SH-SY5Y (cell line): ENCODE data around the gene CHKA.

Experiments used
- GATA2 ChIP-seq: IDR thresholded peaks from 2 replicates; pipeline ENCODE4 v1.6.1; 2011; ENCODE audit warnings: mild to moderate bottlenecking, low read depth, low read length
- GATA3 ChIP-seq: IDR thresholded peaks from 2 replicates; pipeline ENCODE4 v1.6.1; 2011; ENCODE audit warnings: low read depth, mild to moderate bottlenecking, low read length, moderate library complexity

DNA sequence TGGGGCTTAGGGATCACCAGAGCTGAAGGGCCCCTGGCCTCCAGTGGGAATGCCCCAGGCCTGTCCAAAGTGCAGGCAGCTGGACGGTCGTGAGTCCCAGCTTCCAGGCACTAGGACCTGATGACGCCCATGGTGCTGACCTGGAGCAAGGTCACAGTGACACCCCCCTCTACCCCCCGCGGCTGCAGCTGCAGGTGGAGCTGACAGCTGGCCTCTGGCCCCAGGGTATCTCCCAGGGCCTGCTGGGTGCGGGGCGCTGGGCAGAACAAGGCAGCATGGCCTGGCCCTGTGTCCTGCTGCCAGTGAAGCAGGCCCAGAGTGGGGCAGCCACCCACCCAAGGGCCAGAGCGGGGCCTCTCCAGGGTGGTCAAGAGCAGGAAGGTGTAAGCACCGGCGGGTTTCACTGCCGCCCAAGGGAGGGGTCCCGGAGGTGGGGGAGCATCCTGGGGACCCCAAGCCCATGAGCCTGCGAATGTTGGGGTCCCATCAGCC is 82.9 kb downstream of the CHKA start:
- TF ChIP-seq GATA2 = no peak
- TF ChIP-seq GATA3 = no peak
